Large intestine (tissue), 3 donors: Measurements from ENCODE around the gene PPIG. TPM values are rescaled to one million over a fixed set of nuclear protein-coding genes. Genes with fewer than 3 reads are reported as not detected.

Experiments used
- DNase-seq, 2 donors: peaks; one replicate each; pipeline versions ENCODE4 v3.0.0 to v3.0.0-alpha.2; 2013
- H3K27ac ChIP-seq: one replicate; pipeline ENCODE4 v1.5.1; 2013; ENCODE audit warnings: low read length
- H3K27me3 ChIP-seq: 2 replicates; pipeline ENCODE4 v1.6.1; 2013; ENCODE audit warnings: low read length; ENCODE audit not compliant: control insufficient read depth, insufficient read depth
- H3K36me3 ChIP-seq: 2 replicates; pipeline ENCODE4 v1.6.1; 2013; ENCODE audit warnings: low read length; ENCODE audit not compliant: control insufficient read depth, insufficient read depth
- H3K4me1 ChIP-seq: one replicate; pipeline ENCODE4 v1.6.1; 2013; ENCODE audit warnings: low read length; ENCODE audit not compliant: control insufficient read depth, insufficient read depth
- H3K4me3 ChIP-seq: one replicate; pipeline ENCODE4 v1.5.1; 2013; ENCODE audit warnings: low read length
- H3K9me3 ChIP-seq: one replicate; pipeline ENCODE4 v1.6.1; 2013; ENCODE audit warnings: mild to moderate bottlenecking, low read depth, low read length, moderate library complexity; ENCODE audit not compliant: control insufficient read depth
- WGBS: methylation state at CpG from one replicate; pipeline ENCODE4 v1.1.5; 2013; ENCODE audit warnings: low lambda C conversion rate; ENCODE audit not compliant: insufficient coverage; 5-methylcytosine and 5-hydroxymethylcytosine counted together
- polyA plus RNA-seq: library from polyadenylated mRNA; unstranded; fragments of 120-200 nt; gene quantifications from one replicate; pipeline ENCODE4 v1.2.1, GENCODE V29; 2013

Gene PPIG
- polyA plus RNA-seq, 1 donor = 75.2 TPM

DNA sequence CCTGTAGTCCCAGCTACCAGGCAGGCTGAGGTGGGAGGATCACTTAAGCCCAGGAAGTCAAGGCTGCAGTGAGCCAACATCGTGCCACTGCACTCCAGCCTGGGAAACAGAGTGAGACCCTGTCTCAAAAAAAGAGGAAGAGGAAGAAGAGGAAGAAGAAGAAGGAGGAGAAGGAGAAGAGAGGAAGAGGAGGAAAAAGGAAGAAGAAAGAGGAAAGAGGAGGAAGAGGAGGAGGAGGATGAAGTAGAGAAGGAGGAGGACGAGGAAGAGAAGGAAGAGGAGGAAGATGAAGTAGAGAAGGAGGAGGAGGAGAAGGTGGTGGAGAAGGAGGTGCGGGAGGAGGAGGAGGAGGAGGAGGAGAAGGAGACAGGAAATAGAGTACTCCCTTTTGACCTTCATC, 72.0 kb downstream of the PPIG start:
- H3K4me1 ChIP-seq = no peaks in the 10 kb centered on the region
- no peak overlapping the region for H3K4me3 ChIP-seq
- H3K27me3 ChIP-seq = no peaks in the 10 kb centered on the region
- no peaks in the 10 kb centered on the region for H3K9me3 ChIP-seq
- H3K27ac ChIP-seq = no peak overlapping the region
- no peaks in the 10 kb centered on the region for H3K36me3 ChIP-seq
- DNase-seq = no peak
- WGBS = 55% methylated on average over 2 of the region's 3 CpGs

DNA sequence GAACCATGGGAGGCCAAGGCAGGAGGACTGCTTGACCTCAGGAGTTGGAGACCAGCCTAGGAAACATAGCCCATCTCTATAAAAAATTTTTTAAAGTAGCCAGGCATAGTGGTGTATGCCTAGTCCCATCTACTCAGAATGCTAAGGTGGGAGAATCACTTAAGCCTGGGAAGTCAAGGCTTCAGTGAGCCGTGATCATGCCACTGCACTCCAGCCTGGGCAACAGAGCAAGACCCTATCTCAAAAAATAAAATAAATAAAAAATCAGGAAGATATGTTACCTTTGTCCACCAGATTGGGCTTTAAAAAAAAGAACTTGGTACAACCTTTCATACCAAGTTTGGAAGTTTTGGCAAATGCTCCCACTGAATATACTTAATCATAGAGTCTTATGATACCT, 74.7 kb downstream of the PPIG start:
- WGBS = 100% methylated on average over 1 of the region's 1 CpG
- no peaks in the 10 kb centered on the region for H3K27me3 ChIP-seq
- H3K4me1 ChIP-seq = no peaks in the 10 kb centered on the region
- no peaks in the 10 kb centered on the region for H3K36me3 ChIP-seq
- no peak overlapping the region for H3K27ac ChIP-seq
- DNase-seq = no peak
- no peaks in the 10 kb centered on the region for H3K9me3 ChIP-seq
- H3K4me3 ChIP-seq = no peak overlapping the region

DNA sequence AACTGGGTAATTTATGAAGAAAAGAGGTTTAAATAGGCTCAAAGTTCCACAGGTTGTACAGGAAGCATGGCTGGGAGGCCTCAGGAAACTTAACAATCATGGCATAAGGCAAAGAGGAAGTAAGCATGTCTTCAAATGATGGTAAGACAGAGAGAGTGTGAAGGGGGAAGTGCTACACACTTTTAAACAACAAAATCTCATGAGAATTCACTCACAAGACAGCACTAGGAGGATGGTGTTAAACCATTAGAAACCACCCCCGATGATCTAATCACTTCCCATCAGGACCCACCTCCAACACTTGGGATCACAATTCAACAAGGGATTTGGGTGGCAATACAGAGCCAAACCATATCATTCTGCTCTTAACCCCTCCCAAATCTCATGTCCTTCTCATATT, 75.2 kb downstream of the PPIG start:
- H3K36me3 ChIP-seq = no peaks in the 10 kb centered on the region
- H3K4me3 ChIP-seq = no peak overlapping the region
- H3K27ac ChIP-seq = no peak overlapping the region
- H3K4me1 ChIP-seq = no peaks in the 10 kb centered on the region
- no peaks in the 10 kb centered on the region for H3K9me3 ChIP-seq
- no peak for DNase-seq
- no peaks in the 10 kb centered on the region for H3K27me3 ChIP-seq
- WGBS = no CpG with 5 or more reads among the region's 1 CpG

DNA sequence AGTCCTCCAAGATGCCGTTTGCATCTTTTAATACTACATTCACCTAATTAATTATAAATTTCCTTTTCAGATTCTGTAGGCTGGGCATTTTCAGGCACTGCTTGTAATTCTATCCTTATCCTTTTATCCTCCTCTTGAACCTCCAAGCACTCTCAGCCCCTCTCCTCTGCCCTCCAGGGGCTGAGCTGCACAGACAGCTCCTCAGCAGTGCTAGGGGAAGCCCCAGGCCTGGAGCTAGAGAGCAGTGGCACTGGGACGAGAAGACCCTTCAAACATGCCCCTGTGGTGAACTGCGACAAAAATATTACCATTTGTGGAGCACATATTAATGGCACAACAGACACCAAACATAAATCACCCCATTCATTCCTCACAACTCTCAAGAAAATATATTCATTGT, 77.1 kb downstream of the PPIG start:
- Histone ChIP-seq H3K4me1 (no peaks in the 10 kb centered on the region), H3K36me3 (no peaks in the 10 kb centered on the region), H3K4me3 (no peak overlapping the region), H3K27me3 (no peaks in the 10 kb centered on the region), H3K27ac (no peak overlapping the region), H3K9me3 (no peaks in the 10 kb centered on the region)
- no peak for DNase-seq
- 60% methylated on average over 1 of the region's 3 CpGs for WGBS

DNA sequence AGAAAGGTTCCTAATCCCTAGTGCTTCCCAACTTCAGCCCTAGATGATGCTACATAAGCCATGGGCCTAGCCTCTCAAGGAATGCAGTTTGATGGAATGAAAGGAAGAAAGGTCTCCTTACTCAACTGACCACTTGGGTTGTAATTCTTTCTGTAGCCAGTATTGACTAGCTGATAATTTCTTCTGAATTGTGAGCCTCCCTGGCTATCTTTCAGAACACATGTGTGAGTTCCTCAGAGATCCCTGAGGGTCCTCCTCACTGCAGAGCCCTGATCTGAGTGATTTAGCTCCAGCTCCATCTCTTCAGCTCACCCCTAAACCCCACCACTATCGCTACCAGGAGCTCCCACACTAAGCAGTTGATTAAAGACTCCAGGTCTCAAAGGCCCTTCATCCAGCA, 78.6 kb downstream of the PPIG start:
- no CpG with 5 or more reads among the region's 1 CpG for WGBS
- no peaks in the 10 kb centered on the region for H3K27me3 ChIP-seq
- no peaks in the 10 kb centered on the region for H3K36me3 ChIP-seq
- no peak for DNase-seq
- no peaks in the 10 kb centered on the region for H3K9me3 ChIP-seq
- H3K4me3 ChIP-seq = no peak overlapping the region
- H3K27ac ChIP-seq = no peak overlapping the region
- H3K4me1 ChIP-seq = no peaks in the 10 kb centered on the region

DNA sequence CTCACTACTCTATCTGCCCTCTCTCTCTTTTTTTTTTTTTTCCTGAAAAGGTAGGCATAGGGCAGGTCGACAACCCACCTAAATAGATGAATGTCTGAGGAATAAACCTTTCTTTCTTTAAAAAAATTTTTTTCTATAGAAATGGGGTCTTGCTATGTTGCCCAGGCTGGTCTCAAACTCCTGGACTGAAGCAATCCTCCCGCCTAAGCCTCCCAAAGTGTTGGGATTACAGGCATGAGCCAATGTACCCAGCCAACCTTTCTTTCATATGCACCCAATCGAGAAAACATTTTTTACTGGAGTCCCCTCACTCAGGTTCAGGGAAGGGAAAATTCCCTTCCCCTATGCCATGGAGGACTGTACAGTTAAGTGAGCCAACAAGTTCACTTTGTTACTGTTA, 79.1 kb downstream of the PPIG start:
- WGBS = no CpG with 5 or more reads among the region's 3 CpGs
- no peaks in the 10 kb centered on the region for H3K36me3 ChIP-seq
- no peak overlapping the region for H3K4me3 ChIP-seq
- H3K27me3 ChIP-seq = no peaks in the 10 kb centered on the region
- H3K27ac ChIP-seq = no peak overlapping the region
- H3K9me3 ChIP-seq = no peaks in the 10 kb centered on the region
- no peaks in the 10 kb centered on the region for H3K4me1 ChIP-seq
- DNase-seq = no peak

DNA sequence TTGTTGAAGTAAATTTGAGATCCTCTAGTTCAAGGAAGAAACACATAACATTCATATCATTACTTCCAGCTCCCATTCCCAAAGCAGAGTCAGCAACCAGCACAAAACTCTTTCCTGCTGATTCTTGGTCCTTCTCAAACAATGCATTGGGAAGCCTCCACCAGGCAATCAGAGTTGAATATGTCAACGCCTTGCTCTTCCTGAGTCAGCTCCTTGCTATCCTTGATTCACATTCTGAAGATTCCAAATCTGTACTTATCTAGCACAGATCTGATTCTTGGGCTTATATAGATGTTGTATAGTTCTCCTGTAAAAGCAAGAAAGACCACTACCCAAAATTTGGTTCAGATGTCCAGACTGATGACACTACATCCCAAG, 80.4 kb downstream of the PPIG start:
- H3K36me3 ChIP-seq = no peaks in the 10 kb centered on the region
- no peaks in the 10 kb centered on the region for H3K4me1 ChIP-seq
- DNase-seq = no peak
- no peaks in the 10 kb centered on the region for H3K27me3 ChIP-seq
- H3K27ac ChIP-seq = no peak overlapping the region
- no CpG with 5 or more reads among the region's 1 CpG for WGBS
- no peaks in the 10 kb centered on the region for H3K9me3 ChIP-seq
- no peak overlapping the region for H3K4me3 ChIP-seq

DNA sequence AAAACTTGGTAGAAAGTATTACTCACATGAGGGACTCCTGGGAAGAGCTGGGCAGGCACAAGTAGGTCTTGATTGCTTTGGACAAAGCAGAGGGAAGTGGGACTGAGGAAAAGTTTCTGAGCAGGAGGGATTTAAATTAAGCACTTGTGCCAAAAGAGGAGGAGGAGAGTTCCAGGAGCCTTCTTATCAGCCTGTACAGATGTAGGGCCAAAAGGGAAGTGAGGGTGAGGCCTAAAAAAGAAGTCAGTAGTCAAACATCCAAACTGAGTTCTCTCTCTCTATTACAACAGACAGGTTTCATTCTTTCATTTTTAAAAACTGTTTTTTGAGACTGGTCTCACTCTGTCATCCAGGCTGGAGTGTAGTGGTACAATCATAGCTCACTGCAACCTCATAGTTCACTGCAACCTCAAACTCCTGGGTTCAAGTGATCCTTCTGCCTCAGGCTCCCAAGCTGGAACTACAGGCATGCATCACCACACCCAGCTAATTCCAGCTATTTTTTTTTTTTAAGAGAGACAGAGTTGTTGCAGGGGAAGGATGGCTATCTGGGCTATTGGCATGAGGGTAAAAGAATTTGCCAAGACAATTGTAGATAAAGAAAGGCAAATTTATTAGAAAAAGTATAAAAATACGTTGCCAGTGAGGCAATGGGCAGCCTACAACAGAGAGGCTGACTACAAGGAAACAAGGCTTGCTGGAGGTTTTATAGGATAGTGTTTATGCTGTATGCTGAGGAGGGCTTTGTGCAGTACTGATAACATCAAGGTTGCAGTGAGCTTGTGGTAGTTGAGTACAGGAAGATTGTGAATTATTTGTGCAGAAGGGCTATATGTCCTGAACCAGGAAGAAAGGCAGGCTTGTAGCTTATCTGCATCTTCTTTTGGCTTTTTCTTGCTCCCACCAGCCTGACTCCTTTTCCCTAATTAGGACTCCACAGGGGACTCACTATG, 81.1 kb downstream of the PPIG start:
- no peak for DNase-seq
- WGBS = no CpG with 5 or more reads among the region's 1 CpG
- Histone ChIP-seq H3K4me3 (no peak overlapping the region), H3K36me3 (no peaks in the 10 kb centered on the region), H3K27ac (no peak overlapping the region), H3K4me1 (no peaks in the 10 kb centered on the region), H3K27me3 (no peaks in the 10 kb centered on the region), H3K9me3 (no peaks in the 10 kb centered on the region)

DNA sequence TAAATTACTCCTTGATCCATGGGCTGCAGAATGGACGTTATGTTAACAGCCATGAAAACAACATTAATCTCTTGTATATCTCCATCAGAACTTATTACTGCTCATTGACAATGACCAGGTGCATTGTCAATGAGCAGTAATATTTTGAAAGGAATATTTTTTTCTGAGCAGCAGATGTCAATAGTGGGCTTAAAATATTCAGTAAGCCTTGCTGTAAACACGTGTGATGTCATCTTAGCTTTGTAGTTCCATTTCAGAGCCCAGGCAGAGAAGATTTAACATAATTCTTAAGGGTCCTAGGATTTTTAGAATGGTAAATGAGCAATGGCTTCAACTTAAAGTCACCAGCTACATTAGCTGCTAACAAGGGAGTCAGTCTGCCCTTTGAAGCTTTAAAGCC, 83.4 kb downstream of the PPIG start:
- H3K9me3 ChIP-seq = no peaks in the 10 kb centered on the region
- no peak for DNase-seq
- no peaks in the 10 kb centered on the region for H3K4me1 ChIP-seq
- no peak overlapping the region for H3K27ac ChIP-seq
- H3K4me3 ChIP-seq = no peak overlapping the region
- no peaks in the 10 kb centered on the region for H3K27me3 ChIP-seq
- WGBS = no CpG with 5 or more reads among the region's 2 CpGs
- no peaks in the 10 kb centered on the region for H3K36me3 ChIP-seq

DNA sequence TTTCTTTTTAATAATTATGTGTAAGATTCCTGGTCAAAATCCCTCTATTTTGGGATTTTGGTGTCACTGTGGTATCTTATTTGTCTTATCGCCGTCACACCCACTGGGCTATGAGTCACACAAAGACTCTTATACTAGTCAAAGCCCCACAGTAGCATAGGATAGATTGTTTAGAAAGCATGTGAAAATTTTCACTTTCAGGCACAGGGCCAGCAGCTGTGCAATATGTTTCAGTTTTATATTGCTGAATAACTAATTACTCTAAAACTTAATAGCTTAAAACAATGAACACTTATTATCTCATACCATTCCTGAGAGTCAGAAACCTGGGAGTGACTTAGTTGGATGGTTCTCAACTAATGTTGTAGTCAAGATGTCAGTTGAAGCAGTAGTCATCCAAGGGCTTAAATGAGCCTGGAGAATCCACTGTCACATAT, 86.1 kb downstream of the PPIG start:
- Histone ChIP-seq H3K9me3 (no peaks in the 10 kb centered on the region), H3K27me3 (no peaks in the 10 kb centered on the region), H3K27ac (no peak overlapping the region), H3K36me3 (no peaks in the 10 kb centered on the region), H3K4me3 (no peak overlapping the region), H3K4me1 (no peaks in the 10 kb centered on the region)
- DNase-seq = no peak
- WGBS = 70% methylated on average over 2 of the region's 2 CpGs

DNA sequence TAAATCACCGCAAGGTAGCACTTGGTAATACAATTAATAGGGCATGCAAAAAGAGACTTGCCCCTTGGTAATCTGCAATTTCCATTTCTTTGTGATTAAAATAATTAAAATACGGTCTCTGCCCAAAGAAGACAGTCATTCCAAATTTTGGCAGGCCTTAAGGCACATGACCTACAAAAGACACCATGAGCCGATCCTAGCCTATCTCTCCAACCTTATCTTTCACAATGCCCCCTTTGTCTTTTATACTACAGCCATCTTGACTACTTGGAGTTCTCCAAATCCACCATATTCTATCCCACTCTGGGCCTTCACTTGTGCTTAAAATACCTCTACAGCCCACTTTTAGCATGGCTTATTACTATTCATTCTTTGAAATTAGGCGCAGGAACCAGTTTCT, 86.8 kb downstream of the PPIG start:
- no peaks in the 10 kb centered on the region for H3K4me1 ChIP-seq
- no peak overlapping the region for H3K4me3 ChIP-seq
- H3K27me3 ChIP-seq = no peaks in the 10 kb centered on the region
- H3K9me3 ChIP-seq = no peaks in the 10 kb centered on the region
- 100% methylated on average over 2 of the region's 4 CpGs for WGBS
- no peak overlapping the region for H3K27ac ChIP-seq
- H3K36me3 ChIP-seq = no peaks in the 10 kb centered on the region
- DNase-seq = no peak
